ENCODE results near the gene RBP5.

DNA sequence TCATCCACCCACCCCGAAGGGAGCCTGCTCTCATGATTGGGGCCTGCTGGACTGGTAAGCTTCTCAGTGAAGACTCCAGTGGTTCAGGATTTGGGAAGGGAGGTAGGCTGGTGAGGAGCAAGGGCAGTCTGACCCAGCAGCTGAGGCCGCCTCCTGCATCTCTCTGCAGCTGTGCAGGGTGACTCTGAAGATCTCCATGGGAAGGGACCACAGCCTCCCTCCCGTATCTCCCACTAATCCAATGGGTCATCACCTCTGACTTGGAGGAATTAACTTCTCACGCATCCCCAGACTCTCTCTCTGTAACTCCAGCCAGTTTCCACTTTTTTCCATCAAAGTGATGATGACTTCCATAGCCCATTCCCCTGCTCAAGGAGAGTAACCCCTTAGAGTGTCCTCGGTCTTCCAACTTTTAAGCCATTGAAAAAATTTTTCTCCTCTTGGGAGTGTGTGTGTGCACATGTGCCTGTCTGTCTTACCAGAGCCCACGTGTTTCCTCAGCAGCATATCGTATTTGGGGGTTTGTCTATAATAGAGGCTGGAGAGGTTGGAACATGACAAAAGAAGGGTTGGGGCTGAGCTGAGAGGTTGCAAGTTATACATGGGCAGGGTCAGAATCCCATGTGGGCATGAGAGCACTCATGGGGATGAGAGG, 12.8 kb upstream of the RBP5 start:
- TF ChIP-seq, protein P1, sequence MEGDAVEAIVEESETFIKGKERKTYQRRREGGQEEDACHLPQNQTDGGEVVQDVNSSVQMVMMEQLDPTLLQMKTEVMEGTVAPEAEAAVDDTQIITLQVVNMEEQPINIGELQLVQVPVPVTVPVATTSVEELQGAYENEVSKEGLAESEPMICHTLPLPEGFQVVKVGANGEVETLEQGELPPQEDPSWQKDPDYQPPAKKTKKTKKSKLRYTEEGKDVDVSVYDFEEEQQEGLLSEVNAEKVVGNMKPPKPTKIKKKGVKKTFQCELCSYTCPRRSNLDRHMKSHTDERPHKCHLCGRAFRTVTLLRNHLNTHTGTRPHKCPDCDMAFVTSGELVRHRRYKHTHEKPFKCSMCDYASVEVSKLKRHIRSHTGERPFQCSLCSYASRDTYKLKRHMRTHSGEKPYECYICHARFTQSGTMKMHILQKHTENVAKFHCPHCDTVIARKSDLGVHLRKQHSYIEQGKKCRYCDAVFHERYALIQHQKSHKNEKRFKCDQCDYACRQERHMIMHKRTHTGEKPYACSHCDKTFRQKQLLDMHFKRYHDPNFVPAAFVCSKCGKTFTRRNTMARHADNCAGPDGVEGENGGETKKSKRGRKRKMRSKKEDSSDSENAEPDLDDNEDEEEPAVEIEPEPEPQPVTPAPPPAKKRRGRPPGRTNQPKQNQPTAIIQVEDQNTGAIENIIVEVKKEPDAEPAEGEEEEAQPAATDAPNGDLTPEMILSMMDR (IDR thresholded peaks at IDR 0.05) = no peak
- no peak for TF ChIP-seq EZH2 (IDR thresholded peaks at IDR 0.05; ENCODE audit: borderline replicate concordance, insufficient read depth, low read depth, low read length, poor library complexity, severe bottlenecking)
